Midbrain (tissue), 1 donor: Measurements from ENCODE around the gene EFEMP2.

Experiments
- DNase-seq: peaks from one replicate; lab custom pipeline; 2025; lab: John Stamatoyannopoulos, UW

Gene EFEMP2

GRCh38 chr11:65885231-65885630 is 12.6 kb upstream of the EFEMP2 start:
- DNase-seq = no peak

- peak; percentile 80 for DNase-seq
Measured at GRCh38 chr11:65884716-65885092, 12.1 kb upstream of the EFEMP2 start.

- no peak for DNase-seq
Measured at GRCh38 chr11:65883786-65884715, 11.5 kb upstream of the EFEMP2 start.

GRCh38 chr11:65883058-65883761 is 10.6 kb upstream of the EFEMP2 start:
- no peak for DNase-seq

- no peak for DNase-seq
Measured at GRCh38 chr11:65882120-65883057, 9.8 kb upstream of the EFEMP2 start.

- no peak for DNase-seq
Measured at GRCh38 chr11:65880844-65881421, 8.3 kb upstream of the EFEMP2 start.

- DNase-seq = no peak
Measured at GRCh38 chr11:65880027-65880426, 7.4 kb upstream of the EFEMP2 start.

- DNase-seq = no peak
Measured at GRCh38 chr11:65879617-65880016, 7.0 kb upstream of the EFEMP2 start, which contains the start of gene CTSW. Gene CTSW, plus strand, starts transcription at chr11:65879837. Its CDS starts 18 bp downstream, at chr11:65879855.

- peak; percentile 94 for DNase-seq
Measured at GRCh38 chr11:65873318-65874156, 937 bp upstream of the EFEMP2 start.

GRCh38 chr11:65871811-65872548 is 620 bp downstream of the EFEMP2 start:
- DNase-seq = peak; percentile 3

- no peak for DNase-seq
Measured at GRCh38 chr11:65870706-65871681, 1.6 kb downstream of the EFEMP2 start.

- no peak for DNase-seq
Measured at GRCh38 chr11:65870307-65870658, 2.3 kb downstream of the EFEMP2 start.

GRCh38 chr11:65869643-65870306 is 2.8 kb downstream of the EFEMP2 start:
- no peak for DNase-seq

- DNase-seq = no peak
Measured at GRCh38 chr11:65868907-65869306, 3.7 kb downstream of the EFEMP2 start.

- peak; percentile 22 for DNase-seq
Measured at GRCh38 chr11:65868076-65868667, 4.4 kb downstream of the EFEMP2 start.

GRCh38 chr11:65867284-65868071 is 5.1 kb downstream of the EFEMP2 start:
- DNase-seq = no peak
